ENCODE results near the gene ZNF274.

Gene ZNF274

DNA sequence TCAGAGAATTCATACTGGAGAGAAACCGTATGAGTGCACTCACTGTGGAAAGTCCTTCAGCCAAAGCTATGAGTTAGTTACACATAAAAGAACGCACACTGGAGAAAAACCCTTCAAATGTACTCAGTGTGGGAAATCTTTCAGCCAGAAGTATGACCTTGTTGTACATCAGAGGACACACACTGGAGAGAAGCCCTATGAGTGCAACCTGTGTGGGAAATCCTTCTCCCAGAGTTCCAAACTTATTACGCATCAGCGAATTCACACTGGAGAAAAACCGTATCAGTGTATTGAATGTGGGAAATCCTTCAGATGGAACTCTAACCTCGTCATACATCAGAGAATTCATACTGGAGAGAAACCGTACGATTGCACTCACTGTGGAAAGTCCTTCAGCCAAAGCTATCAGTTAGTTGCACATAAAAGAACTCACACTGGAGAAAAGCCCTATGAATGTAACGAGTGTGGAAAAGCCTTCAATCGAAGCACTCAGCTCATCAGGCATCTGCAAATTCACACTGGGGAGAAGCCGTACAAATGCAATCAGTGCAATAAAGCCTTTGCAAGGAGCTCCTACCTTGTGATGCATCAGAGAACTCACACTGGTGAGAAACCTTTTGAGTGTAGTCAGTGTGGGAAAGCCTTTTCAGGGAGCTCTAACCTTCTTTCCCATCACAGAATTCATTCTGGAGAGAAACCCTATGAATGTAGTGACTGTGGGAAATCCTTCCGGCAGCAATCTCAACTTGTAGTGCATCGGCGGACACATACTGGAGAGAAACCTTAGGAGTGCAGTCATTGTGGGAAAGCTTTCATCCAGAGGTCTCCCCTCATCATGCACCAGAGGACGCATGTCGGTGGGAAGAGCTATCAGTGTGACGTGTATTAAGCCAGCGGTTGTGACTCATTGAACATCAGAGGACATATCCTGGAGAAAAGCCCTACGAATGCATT is 79.4 kb downstream of the ZNF274 start:
- H3K4me1 ChIP-seq: no peaks in the 10 kb centered on the region
- peaks cover 84% of the 10 kb centered on the region for H3K36me3 ChIP-seq
- DNase-seq: no peak
- H3K9me3 ChIP-seq: peaks cover 49% of the 10 kb centered on the region
- H3K4me3 ChIP-seq (ENCODE audit: low read depth, low read length): no peak overlapping the region
- H3K27me3 ChIP-seq: no peaks in the 10 kb centered on the region
- TF ChIP-seq, protein P1, sequence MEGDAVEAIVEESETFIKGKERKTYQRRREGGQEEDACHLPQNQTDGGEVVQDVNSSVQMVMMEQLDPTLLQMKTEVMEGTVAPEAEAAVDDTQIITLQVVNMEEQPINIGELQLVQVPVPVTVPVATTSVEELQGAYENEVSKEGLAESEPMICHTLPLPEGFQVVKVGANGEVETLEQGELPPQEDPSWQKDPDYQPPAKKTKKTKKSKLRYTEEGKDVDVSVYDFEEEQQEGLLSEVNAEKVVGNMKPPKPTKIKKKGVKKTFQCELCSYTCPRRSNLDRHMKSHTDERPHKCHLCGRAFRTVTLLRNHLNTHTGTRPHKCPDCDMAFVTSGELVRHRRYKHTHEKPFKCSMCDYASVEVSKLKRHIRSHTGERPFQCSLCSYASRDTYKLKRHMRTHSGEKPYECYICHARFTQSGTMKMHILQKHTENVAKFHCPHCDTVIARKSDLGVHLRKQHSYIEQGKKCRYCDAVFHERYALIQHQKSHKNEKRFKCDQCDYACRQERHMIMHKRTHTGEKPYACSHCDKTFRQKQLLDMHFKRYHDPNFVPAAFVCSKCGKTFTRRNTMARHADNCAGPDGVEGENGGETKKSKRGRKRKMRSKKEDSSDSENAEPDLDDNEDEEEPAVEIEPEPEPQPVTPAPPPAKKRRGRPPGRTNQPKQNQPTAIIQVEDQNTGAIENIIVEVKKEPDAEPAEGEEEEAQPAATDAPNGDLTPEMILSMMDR (IDR thresholded peaks at IDR 0.05; ENCODE audit: low read depth, low read length): no peak

- TF ChIP-seq, protein P1 (IDR thresholded peaks at IDR 0.05; ENCODE audit: low read depth, low read length): no peak
- Histone ChIP-seq H3K4me1 (no peaks in the 10 kb centered on the region), H3K9me3 (peaks cover 50% of the 10 kb centered on the region), H3K36me3 (peaks cover 78% of the 10 kb centered on the region), H3K4me3 (ENCODE audit: low read depth, low read length) (no peak overlapping the region), H3K27me3 (no peaks in the 10 kb centered on the region)
- no peak for DNase-seq
Observed at GRCh38 chr19:58262922-58263296, 80.0 kb downstream of the ZNF274 start.
